SK-N-SH (cell line): Measurements from ENCODE around the gene PPIF. TPM values are rescaled to one million over a fixed set of nuclear protein-coding genes. Genes with fewer than 3 reads are reported as not detected.

Source experiments
- CTCF ChIA-PET: fragments of 300-600, 350-600 bp; formaldehyde crosslinking; extraction: SDS; loops from one replicate; lab custom pipeline; 2021; lab: Yijun Ruan, JAX
- POLR2A ChIA-PET: fragments of 350-600 bp; sonication (Branson Sonifier 250); formaldehyde crosslinking; extraction: SDS; loops from one replicate; lab custom pipeline; 2020; ENCODE audit warnings: antibody characterized with exemption, inconsistent platforms; lab: Yijun Ruan, JAX
- DNase-seq: peaks from one replicate; pipeline ENCODE4 v3.0.0; 2012
- H2AFZ ChIP-seq: fragments of 200-600 bp; sonication (generic); 2 replicates; pipeline ENCODE4 v1.8.1; 2016; ENCODE audit warnings: antibody characterized with exemption, mild to moderate bottlenecking, low read depth
- H3F3A ChIP-seq: fragments of 200-600 bp; sonication (generic); replicated peaks from 2 replicates; pipeline ENCODE3; 2016; ENCODE audit warnings: antibody characterized with exemption, mild to moderate bottlenecking; ENCODE audit not compliant: insufficient read depth
- H3K27ac ChIP-seq, 2 experiments: fragments of 200-500 bp in 1 of 2; fragments of 200-600 bp in 1 of 2; sonication (Bioruptor generic) in 1 of 2; sonication (generic), shearing (Covaris generic) in 1 of 2; 2 replicates each; pipeline versions ENCODE4 v1.5.1 to v1.6.1; 2014 to 2016; ENCODE audit warnings: low read depth in 2 of 2, inconsistent platforms in 1 of 2, low read length in 1 of 2, mild to moderate bottlenecking in 1 of 2, mixed read lengths in 1 of 2
- H3K27me3 ChIP-seq: fragments of 200-600 bp; sonication (generic), shearing (Covaris generic); 2 replicates; pipeline ENCODE4 v1.6.1; 2016; ENCODE audit warnings: mixed run types; ENCODE audit not compliant: insufficient read depth
- H3K36me3 ChIP-seq, 2 experiments: fragments of 200-500 bp in 1 of 2; fragments of 200-600 bp in 1 of 2; sonication (Bioruptor generic) in 1 of 2; sonication (generic) in 1 of 2; replicated peaks in 1 of 2; 2 replicates each; pipeline versions ENCODE3 to v1.5.1; 2014 to 2016; ENCODE audit warnings: low read length in 1 of 2, mild to moderate bottlenecking in 1 of 2; ENCODE audit not compliant: insufficient read depth in 2 of 2, control insufficient read depth in 1 of 2
- H3K4me1 ChIP-seq, 2 experiments: fragments of 200-500 bp in 1 of 2; fragments of 200-600 bp in 1 of 2; sonication (Bioruptor generic) in 1 of 2; sonication (generic), shearing (Covaris generic) in 1 of 2; 2 replicates each; pipeline versions ENCODE4 v1.5.1 to v1.6.1; 2014 to 2016; ENCODE audit warnings: low read depth in 1 of 2, low read length in 1 of 2, mixed run types in 1 of 2; ENCODE audit not compliant: insufficient read depth in 2 of 2, control insufficient read depth in 1 of 2
- H3K4me2 ChIP-seq: fragments of 200-600 bp; sonication (generic), shearing (Covaris generic); 2 replicates; pipeline ENCODE4 v1.6.1; 2017; ENCODE audit warnings: mixed run types
- H3K4me3 ChIP-seq, 2 experiments: fragments of 200-500 bp in 1 of 2; fragments of 200-600 bp in 1 of 2; sonication (Bioruptor generic) in 1 of 2; sonication (generic), shearing (Covaris generic) in 1 of 2; 2 replicates each; pipeline versions ENCODE4 v1.5.1 to v1.8.1; 2014 to 2016; ENCODE audit warnings: low read depth in 2 of 2, inconsistent platforms in 1 of 2, low read length in 1 of 2, mild to moderate bottlenecking in 1 of 2, mixed read lengths in 1 of 2, moderate library complexity in 1 of 2
- H3K79me2 ChIP-seq: fragments of 200-600 bp; sonication (generic); 2 replicates; pipeline ENCODE4 v1.8.1; 2017; ENCODE audit warnings: mild to moderate bottlenecking; ENCODE audit not compliant: insufficient read depth
- H3K9ac ChIP-seq: fragments of 200-600 bp; sonication (generic); 2 replicates; pipeline ENCODE4 v1.6.1; 2017; ENCODE audit warnings: mixed run types
- H3K9me2 ChIP-seq: fragments of 200-600 bp; sonication (generic); 2 replicates; pipeline ENCODE4 v1.6.1; 2017; ENCODE audit warnings: mixed run types
- H3K9me3 ChIP-seq: fragments of 200-600 bp; sonication (generic); 2 replicates; pipeline ENCODE4 v1.6.1; 2017; ENCODE audit warnings: mixed run types, mild to moderate bottlenecking, moderate library complexity
- H4K20me1 ChIP-seq: fragments of 200-600 bp; sonication (generic); 2 replicates; pipeline ENCODE4 v1.6.1; 2017; ENCODE audit warnings: mild to moderate bottlenecking, mixed run types; ENCODE audit not compliant: insufficient read depth
- FOSL2 ChIP-seq: IDR thresholded peaks from 2 replicates; pipeline ENCODE4 v1.4.0; 2012; ENCODE audit warnings: low read depth, mild to moderate bottlenecking, moderate library complexity, borderline replicate concordance
- FOXJ3 ChIP-seq: sonication (generic); formaldehyde crosslinking; IDR thresholded peaks from 2 replicates; pipeline ENCODE4 v1.5.1; 2020; ENCODE audit warnings: mild to moderate bottlenecking, missing genetic modification reagents
- NRF1 ChIP-seq: IDR thresholded peaks from 2 replicates; pipeline ENCODE4 v1.6.1; 2012; ENCODE audit warnings: low read depth, mild to moderate bottlenecking, low read length
- RCOR1 ChIP-seq: fragments of 150-350 bp; IDR thresholded peaks from 2 replicates; pipeline ENCODE4 v1.6.1; 2017; ENCODE audit warnings: antibody characterized with exemption, low read length
- REST ChIP-seq: IDR thresholded peaks from 2 replicates; pipeline ENCODE4 v1.6.1; 2012; ENCODE audit warnings: mild to moderate bottlenecking, low read depth, low read length, moderate library complexity
- RXRA ChIP-seq: IDR thresholded peaks from 2 replicates; pipeline ENCODE4 v1.4.0; 2012; ENCODE audit warnings: low read depth, mild to moderate bottlenecking, borderline replicate concordance
- SIN3A ChIP-seq: IDR thresholded peaks from 2 replicates; pipeline ENCODE4 v1.6.1; 2012; ENCODE audit warnings: low read depth, mild to moderate bottlenecking, low read length, moderate library complexity, borderline replicate concordance
- TEAD4 ChIP-seq: IDR thresholded peaks from 2 replicates; pipeline ENCODE4 v1.4.0; 2012; ENCODE audit warnings: mild to moderate bottlenecking, borderline replicate concordance; ENCODE audit not compliant: insufficient read depth
- USF1 ChIP-seq: IDR thresholded peaks from 2 replicates; pipeline ENCODE4 v1.4.0; 2012; ENCODE audit warnings: low read depth, borderline replicate concordance
- ZBTB33 ChIP-seq: IDR thresholded peaks from 2 replicates; pipeline ENCODE4 v1.4.0; 2012; ENCODE audit warnings: low read depth, borderline replicate concordance
- WGBS: methylation state at CpG from one replicate; pipeline ENCODE4 v1.1.6; 2017; ENCODE audit warnings: low lambda C conversion rate; 5-methylcytosine and 5-hydroxymethylcytosine counted together
- polyA plus RNA-seq, 3 experiments: library from polyadenylated mRNA; depleted of rRNA; stranded (reverse); fragments of >200 nt; gene quantifications; 2 replicates each; pipeline ENCODE4 v1.2.3, GENCODE V29; 2012
- TF ChIP-seq, protein P1 (sequence below): fragments of 150-350 bp; IDR thresholded peaks from 2 replicates; pipeline ENCODE4 v1.6.1; 2016; ENCODE audit warnings: mild to moderate bottlenecking, low read depth, low read length
- TF ChIP-seq, protein P2 (sequence below): IDR thresholded peaks from 2 replicates; pipeline ENCODE4 v1.4.0; 2012; ENCODE audit warnings: low read depth

The PPIF gene
- polyA plus RNA-seq, 1 of the 3 experiments (the other 2 are of a cell fraction): 85.9 TPM

DNA sequence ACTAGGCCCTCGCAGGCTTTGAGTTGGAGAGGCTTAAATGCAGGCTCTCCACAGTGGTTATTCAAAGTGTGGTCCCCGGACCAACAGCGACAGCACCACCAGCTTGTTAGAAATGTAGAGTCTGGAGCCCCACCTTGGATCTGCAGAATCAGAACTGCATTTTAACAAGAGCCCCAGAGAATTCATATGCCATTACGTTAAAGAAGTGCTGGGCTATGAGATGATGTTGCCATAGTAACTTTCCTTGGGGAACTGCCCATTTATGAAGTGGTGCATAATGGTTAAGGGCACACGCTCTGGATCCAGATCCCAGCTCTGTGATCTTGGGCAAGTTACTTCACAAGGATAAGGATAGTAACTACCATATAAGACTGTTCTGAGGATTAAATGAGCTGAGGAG lies 49.3 kb downstream of the PPIF start:
- DNase-seq: no peak
- ChIA-PET POLR2A (no interaction called here), CTCF (interaction anchor here (0.9 to 5.1 kb wide), 6 partner anchors 8 to 91 kb away, joined by 3 to 36 read pairs (median 8); no protein-coding TSS in a partner anchor)
- H3K79me2 ChIP-seq: 0 out of 2 replicates have a peak, but pooled peaks cover 3% of the 10 kb centered on the region
- H3F3A ChIP-seq: peaks cover 22% of the 10 kb centered on the region
- H3K27ac ChIP-seq: no peak overlapping the region; a peak in 1 of 4 replicates
- H3K36me3 ChIP-seq: peaks cover 0 to 3% of the 10 kb centered on the region in 2 experiments
- no peak overlapping the region for H3K9ac ChIP-seq
- H3K4me2 ChIP-seq: no peak overlapping the region
- peaks cover 19 to 48% of the 10 kb centered on the region in 2 experiments for H3K4me1 ChIP-seq
- no peak overlapping the region for H2AFZ ChIP-seq
- no peak overlapping the region for H3K4me3 ChIP-seq
- H3K9me3 ChIP-seq: no peaks in the 10 kb centered on the region
- H4K20me1 ChIP-seq: no peaks in the 10 kb centered on the region
- WGBS: 94% methylated on average over 3 of the region's 5 CpGs
- H3K27me3 ChIP-seq: no peaks in the 10 kb centered on the region
- no peak for TF ChIP-seq TEAD4
- TF ChIP-seq NRF1: no peak
- TF ChIP-seq, protein P1, sequence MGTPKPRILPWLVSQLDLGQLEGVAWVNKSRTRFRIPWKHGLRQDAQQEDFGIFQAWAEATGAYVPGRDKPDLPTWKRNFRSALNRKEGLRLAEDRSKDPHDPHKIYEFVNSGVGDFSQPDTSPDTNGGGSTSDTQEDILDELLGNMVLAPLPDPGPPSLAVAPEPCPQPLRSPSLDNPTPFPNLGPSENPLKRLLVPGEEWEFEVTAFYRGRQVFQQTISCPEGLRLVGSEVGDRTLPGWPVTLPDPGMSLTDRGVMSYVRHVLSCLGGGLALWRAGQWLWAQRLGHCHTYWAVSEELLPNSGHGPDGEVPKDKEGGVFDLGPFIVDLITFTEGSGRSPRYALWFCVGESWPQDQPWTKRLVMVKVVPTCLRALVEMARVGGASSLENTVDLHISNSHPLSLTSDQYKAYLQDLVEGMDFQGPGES: no peak
- no peak for TF ChIP-seq USF1
- TF ChIP-seq FOSL2: no peak
- H3K9me2 ChIP-seq: no peaks in the 10 kb centered on the region

DNA sequence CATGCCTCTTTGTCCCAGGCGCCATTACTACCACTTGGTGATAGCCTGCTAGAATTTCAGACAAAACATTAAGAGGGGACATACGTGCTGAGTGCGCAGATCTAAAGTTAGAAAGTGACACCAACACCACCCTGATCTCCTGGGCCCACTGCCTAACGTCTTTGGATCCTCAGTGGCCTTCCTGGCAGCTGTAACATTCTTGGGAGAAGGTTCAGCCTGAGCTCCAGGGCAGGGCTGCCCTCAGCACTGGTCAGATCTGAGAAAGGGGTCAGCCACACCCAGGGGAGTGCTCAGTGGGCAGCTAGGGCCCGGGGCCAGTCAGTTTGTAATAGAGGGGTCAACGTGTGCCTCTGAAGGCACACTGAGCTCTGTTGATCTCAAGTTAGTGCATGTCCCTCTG lies 49.8 kb downstream of the PPIF start:
- Histone ChIP-seq H3K9ac (no peak overlapping the region), H3K79me2 (0 out of 2 replicates have a peak, but pooled peaks cover 3% of the 10 kb centered on the region), H3K9me2 (no peaks in the 10 kb centered on the region), H4K20me1 (no peaks in the 10 kb centered on the region), H3K27ac (peak overlapping the region in 1 of 2 experiments; percentile 96; a peak in 1 of 4 replicates), H3K36me3 (peaks cover 0 to 3% of the 10 kb centered on the region in 2 experiments), H3F3A (peaks cover 22% of the 10 kb centered on the region), H2AFZ (no peak overlapping the region), H3K4me2 (no peak overlapping the region), H3K4me3 (no peak overlapping the region), H3K4me1 (peaks cover 19 to 54% of the 10 kb centered on the region in 2 experiments), H3K27me3 (no peaks in the 10 kb centered on the region), H3K9me3 (no peaks in the 10 kb centered on the region)
- no peak for DNase-seq
- POLR2A ChIA-PET: no interaction called here
- CTCF ChIA-PET: interaction anchor here (0.9 to 5.1 kb wide), 5 partner anchors 8 to 91 kb away, joined by 3 to 36 read pairs (median 10); no protein-coding TSS in a partner anchor
- TF ChIP-seq, protein P1: no peak
- TF ChIP-seq, protein P2, sequence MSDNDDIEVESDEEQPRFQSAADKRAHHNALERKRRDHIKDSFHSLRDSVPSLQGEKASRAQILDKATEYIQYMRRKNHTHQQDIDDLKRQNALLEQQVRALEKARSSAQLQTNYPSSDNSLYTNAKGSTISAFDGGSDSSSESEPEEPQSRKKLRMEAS: no peak
- TF ChIP-seq RCOR1 (no peak), FOXJ3 (CRISPR knock-in tag) (no peak), RXRA (no peak), SIN3A (no peak), ZBTB33 (no peak), REST (no peak)
- 96% methylated on average over 5 of the region's 6 CpGs for WGBS
